ACHN (cell line): ENCODE measurements around the gene VTN.
"Not testable (repeated sequence)": the region's sequence is repeated elsewhere in the genome, so short reads cannot be mapped to it uniquely, and the experiment has no call there.

Experiments
- DNase-seq: peaks from one replicate; pipeline ENCODE4 v3.0.0-alpha.2; 2015
- in situ Hi-C: cut with HindIII; loops from 2 replicates; pipeline ENCODE4 v1.10.0; 2017; ENCODE audit warnings: low sequenced_read_pairs, low pct_ligation_motif_present, low pct_unique_long_range_greater_than_20kb

VTN gene

GRCh38 chr17:28348979-28349378 lies 21.1 kb downstream of the VTN start:
- no peak for DNase-seq
- in situ Hi-C loops = no loop called here

- DNase-seq = peak; percentile 98
- in situ Hi-C loops = no loop called here
These were observed 22.7 kb downstream of the VTN start for GRCh38 chr17:28347261-28347891.

- in situ Hi-C loops = no loop called here
- no peak for DNase-seq
These were observed 23.3 kb downstream of the VTN start for GRCh38 chr17:28346746-28347246.

- in situ Hi-C loops = no loop called here
- DNase-seq = no peak
These were observed 23.9 kb downstream of the VTN start for GRCh38 chr17:28346199-28346580.

GRCh38 chr17:28345419-28346198 lies 24.5 kb downstream of the VTN start:
- in situ Hi-C loops = no loop called here
- DNase-seq = peak; percentile 13

- in situ Hi-C loops = no loop called here
These were observed 25.6 kb downstream of the VTN start for GRCh38 chr17:28344435-28344901.

GRCh38 chr17:28344011-28344410 lies 26.1 kb downstream of the VTN start:
- DNase-seq = no peak
- in situ Hi-C loops = no loop called here

More at GRCh38 chr17:28344435-28344901, 25.6 kb downstream of the VTN start:
- no peak for DNase-seq

- no peak for DNase-seq
- in situ Hi-C loops = no loop called here
These were observed 26.6 kb downstream of the VTN start for GRCh38 chr17:28343491-28343932.

GRCh38 chr17:28342313-28342712 lies 27.8 kb downstream of the VTN start:
- in situ Hi-C loops = no loop called here
- DNase-seq = no peak

GRCh38 chr17:28341516-28341915 lies 28.6 kb downstream of the VTN start:
- no peak for DNase-seq
- in situ Hi-C loops = no loop called here

- in situ Hi-C loops = no loop called here
These were observed 29.7 kb downstream of the VTN start for GRCh38 chr17:28340374-28340773.

GRCh38 chr17:28339431-28339830 lies 30.7 kb downstream of the VTN start:
- no peak for DNase-seq
- in situ Hi-C loops = no loop called here

More at GRCh38 chr17:28340374-28340773, 29.7 kb downstream of the VTN start:
- DNase-seq = no peak

- in situ Hi-C loops, DNase-seq: not testable (repeated sequence)
These were observed 31.3 kb downstream of the VTN start for GRCh38 chr17:28338769-28339212.

GRCh38 chr17:28338056-28338768 lies 31.9 kb downstream of the VTN start:
- in situ Hi-C loops = no loop called here
- peak; percentile 26 for DNase-seq

GRCh38 chr17:28335959-28336871 lies 33.9 kb downstream of the VTN start:
- DNase-seq = peak; percentile 98
- in situ Hi-C loops = no loop called here

GRCh38 chr17:28335201-28335958 lies 34.7 kb downstream of the VTN start, which contains the start of the genes IFT20 and TNFAIP1:
TSS of gene IFT20 (minus strand) at chr17:28335472. CDS start at chr17:28331985, 3,487 bp downstream.
TSS of gene TNFAIP1 (plus strand) at chr17:28335761. CDS start at chr17:28339522, 3,761 bp downstream.
- in situ Hi-C loops = no loop called here
- peak; percentile 100 for DNase-seq

GRCh38 chr17:28334666-28335200 lies 35.4 kb downstream of the VTN start:
- DNase-seq = peak; percentile 63
- in situ Hi-C loops = no loop called here
